Esophagus (tissue), 2 donors: ENCODE data around the gene RAB7A. TPM values are rescaled to one million over a fixed set of nuclear protein-coding genes. Genes with fewer than 3 reads are reported as not detected.
A peak's percentile ranks its signal among the peaks of the same experiment; 100 is the strongest.

Experiments used
- H3K27ac ChIP-seq, 2 donors: one replicate each; pipeline ENCODE4 v1.5.1; 2013; ENCODE audit warnings: low read depth in 2 of 2, mild to moderate bottlenecking in 2 of 2, inconsistent platforms in 1 of 2, low read length in 1 of 2, moderate library complexity in 1 of 2
- H3K27me3 ChIP-seq, 2 donors: one replicate each; pipeline ENCODE4 v1.6.1; 2013; ENCODE audit warnings: low read length in 2 of 2, control low read depth in 1 of 2, mild to moderate bottlenecking in 1 of 2; ENCODE audit not compliant: insufficient read depth in 2 of 2, control insufficient read depth in 1 of 2
- H3K36me3 ChIP-seq, 2 donors: one replicate each; pipeline ENCODE4 v1.6.1; 2013; ENCODE audit warnings: low read length in 1 of 2; ENCODE audit not compliant: control insufficient read depth in 2 of 2, insufficient read depth in 2 of 2
- H3K4me1 ChIP-seq, 2 donors: one replicate each; pipeline ENCODE4 v1.6.1; 2013; ENCODE audit warnings: low read length in 1 of 2; ENCODE audit not compliant: control insufficient read depth in 2 of 2, insufficient read depth in 2 of 2
- H3K4me3 ChIP-seq, 2 donors: one replicate each; pipeline ENCODE4 v1.5.1; 2013; ENCODE audit warnings: low read length in 2 of 2, mild to moderate bottlenecking in 2 of 2, low read depth in 1 of 2, moderate library complexity in 1 of 2
- H3K9me3 ChIP-seq, 2 donors: one replicate each; pipeline ENCODE4 v1.6.1; 2013; ENCODE audit warnings: mild to moderate bottlenecking in 2 of 2, low read depth in 1 of 2, low read length in 1 of 2, moderate library complexity in 1 of 2; ENCODE audit not compliant: control insufficient read depth in 2 of 2, insufficient read depth in 1 of 2
- WGBS, 2 donors: extraction: QIAGEN DNeasy Blood & Tissue Kit; methylation state at CpG; one replicate each; pipeline ENCODE4 v1.1.7; 2013; 5-methylcytosine and 5-hydroxymethylcytosine counted together
- polyA plus RNA-seq, 2 donors: library from polyadenylated mRNA; stranded (reverse); fragments of 200-250 nt; gene quantifications; one replicate each; pipeline ENCODE4 v1.2.3, GENCODE V29; 2013
- donor health status: healthy with polysubstance abuse.
- donor health status: Bipolar disorder and iron deficiency.

RAB7A gene
- polyA plus RNA-seq, result 100 to 1,000 TPM; 132 to 137 TPM

DNA sequence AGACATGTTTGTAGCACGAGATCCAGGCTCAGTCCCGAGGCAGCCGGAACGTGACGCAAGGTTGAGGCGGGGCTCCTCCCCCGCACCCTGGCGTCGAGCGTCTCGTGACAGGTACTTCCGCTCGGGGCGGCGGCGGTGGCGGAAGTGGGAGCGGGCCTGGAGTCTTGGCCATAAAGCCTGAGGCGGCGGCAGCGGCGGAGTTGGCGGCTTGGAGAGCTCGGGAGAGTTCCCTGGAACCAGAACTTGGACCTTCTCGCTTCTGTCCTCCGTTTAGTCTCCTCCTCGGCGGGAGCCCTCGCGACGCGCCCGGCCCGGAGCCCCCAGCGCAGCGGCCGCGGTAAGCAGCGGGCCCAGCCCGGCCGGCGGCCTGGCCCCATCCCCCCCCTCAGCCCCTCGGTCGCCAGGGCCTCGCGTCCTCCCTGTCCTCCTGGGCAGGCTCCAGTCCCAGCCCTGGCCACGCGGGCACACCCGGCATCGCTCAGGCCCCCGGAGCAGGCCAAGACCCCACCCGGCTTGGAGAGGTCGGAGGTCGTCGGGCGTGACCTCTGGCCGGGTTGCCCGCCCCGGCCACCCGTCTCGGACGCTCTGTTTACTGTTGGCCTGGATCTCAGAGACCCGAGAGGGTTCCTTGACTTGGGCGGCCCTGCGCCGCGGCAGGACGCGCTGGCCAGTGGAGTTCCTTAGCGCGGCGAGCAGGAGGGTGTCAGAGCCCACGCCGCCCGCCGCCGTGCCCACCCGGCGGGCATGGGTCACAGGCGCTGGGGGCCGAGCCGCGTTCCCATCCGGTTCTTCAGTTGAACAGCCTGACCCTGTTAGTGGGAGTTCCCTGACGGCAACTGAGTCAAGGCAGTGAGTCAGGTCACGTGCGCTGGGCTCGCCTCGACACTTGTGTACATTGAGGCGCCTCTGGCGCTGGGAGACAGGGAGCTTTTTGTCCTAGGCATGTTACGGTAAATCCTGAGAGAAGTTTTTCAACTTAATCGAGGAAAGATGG, at the start of gene RAB7A:
TSS of gene RAB7A (plus strand) at position 161 of the 994 bp plus-strand sequence. CDS start 69,185 bp downstream, outside the sequence.
- H3K4me1 ChIP-seq, result no peaks in the 10 kb centered on the region
- peak within 1 kb of the TSS; percentile 90 to 96 for H3K27ac ChIP-seq
- H3K27me3 ChIP-seq, result no peaks in the 10 kb centered on the region
- H3K9me3 ChIP-seq, result no peaks in the 10 kb centered on the region
- peak within 1 kb of the TSS; percentile 73 to 88 for H3K4me3 ChIP-seq
- no peaks in the 10 kb centered on the region for H3K36me3 ChIP-seq
- 0 to 1% methylated on average over 84 to 93 of the region's 93 CpGs for WGBS, 2 donors

DNA sequence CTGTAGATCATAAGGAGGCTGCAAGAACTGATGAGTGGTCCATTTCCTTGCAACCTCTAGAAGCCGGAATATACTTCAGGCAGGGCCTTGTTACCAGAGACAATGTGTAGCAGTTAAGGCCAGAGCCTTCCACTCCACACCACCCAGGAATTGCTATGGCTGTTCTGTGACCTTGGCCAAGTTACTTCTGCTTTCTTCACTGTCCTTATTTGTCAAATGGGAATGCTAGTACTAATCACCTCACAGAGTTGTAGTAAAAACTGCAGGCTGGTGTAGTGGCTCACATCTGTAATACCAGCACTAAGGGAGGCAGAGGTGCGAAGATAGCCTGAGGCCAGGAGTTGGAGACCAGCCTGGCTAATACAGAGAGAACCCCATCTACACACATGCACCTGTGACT, 46.6 kb upstream of the RAB7A start:
- Histone ChIP-seq H3K27ac (no peak overlapping the region), H3K4me1 (no peaks in the 10 kb centered on the region), H3K27me3 (no peaks in the 10 kb centered on the region), H3K36me3 (no peaks in the 10 kb centered on the region), H3K9me3 (no peaks in the 10 kb centered on the region), H3K4me3 (no peak overlapping the region)
- 97 to 98% methylated on average over 2 of the region's 2 CpGs for WGBS, 2 donors

DNA sequence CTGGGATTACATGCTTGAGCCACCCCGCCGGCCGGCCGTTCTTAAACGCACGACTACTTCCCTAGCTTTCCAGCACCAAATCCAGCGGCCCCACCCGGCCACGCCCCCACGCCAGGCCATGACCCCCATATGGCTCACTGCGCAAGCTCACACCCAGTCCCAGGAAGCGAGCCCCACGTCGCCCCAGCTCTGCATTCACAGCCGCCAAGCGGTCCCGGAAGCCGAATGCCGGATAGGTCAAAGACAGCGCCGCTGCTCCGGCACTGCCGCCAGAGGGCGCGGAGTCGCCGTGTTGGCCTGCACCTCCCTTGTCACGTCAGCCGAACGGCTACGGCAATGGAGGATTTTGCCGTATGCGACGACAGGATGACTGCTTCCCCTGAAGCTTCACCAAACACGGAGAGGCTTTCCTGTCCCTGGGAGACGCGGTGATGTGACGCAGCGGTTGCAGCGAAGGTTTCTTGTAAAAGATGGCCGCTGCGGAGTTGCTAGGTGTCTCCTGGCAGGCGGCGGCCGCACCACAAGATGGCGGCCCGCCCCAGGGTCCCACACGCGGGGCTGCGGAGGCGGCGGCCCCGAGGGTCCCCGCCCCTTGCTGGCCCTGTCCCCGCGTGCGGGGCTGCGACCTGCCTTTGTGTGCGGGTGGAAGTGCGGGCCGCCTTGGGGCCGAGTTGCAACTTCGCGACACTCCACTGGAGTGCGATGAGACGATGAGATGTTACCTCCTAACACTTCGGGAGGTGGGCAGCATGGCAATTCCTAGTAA, 45.2 kb upstream of the RAB7A start:
- H3K27me3 ChIP-seq, result no peaks in the 10 kb centered on the region
- peak overlapping the region; percentile 68 to 82 for H3K4me3 ChIP-seq
- H3K36me3 ChIP-seq, result no peaks in the 10 kb centered on the region
- 0% methylated on average over 66 to 67 of the region's 67 CpGs for WGBS, 2 donors
- H3K27ac ChIP-seq, result peak overlapping the region; percentile 97 to 99
- no peaks in the 10 kb centered on the region for H3K9me3 ChIP-seq
- H3K4me1 ChIP-seq, result no peaks in the 10 kb centered on the region

DNA sequence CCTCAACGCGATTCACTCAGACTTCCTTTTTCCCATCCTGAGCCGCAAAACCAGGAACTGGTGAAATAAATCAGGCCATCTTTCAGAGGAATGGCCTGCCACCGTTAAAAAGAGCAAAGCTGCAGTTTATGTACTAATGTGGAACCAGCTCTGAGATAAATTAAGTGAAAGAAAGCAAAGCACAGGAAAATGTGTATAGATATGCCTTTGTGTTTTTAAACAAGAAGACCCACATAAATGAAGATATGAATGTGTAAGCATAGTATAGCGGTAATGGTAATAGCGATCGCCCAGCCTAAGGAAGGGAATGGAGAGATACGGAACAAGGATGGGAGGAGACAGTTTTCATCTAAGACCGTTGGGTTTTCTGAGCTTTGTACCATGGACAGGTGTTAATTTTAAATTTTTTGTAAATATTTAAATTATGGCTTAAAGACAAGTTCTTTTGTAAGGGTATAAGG, 44.6 kb upstream of the RAB7A start:
- Histone ChIP-seq H3K27me3 (no peaks in the 10 kb centered on the region), H3K4me3 (peak overlapping the region; percentile 68 to 82), H3K36me3 (no peaks in the 10 kb centered on the region), H3K27ac (peak overlapping the region; percentile 97 to 99), H3K9me3 (no peaks in the 10 kb centered on the region), H3K4me1 (no peaks in the 10 kb centered on the region)
- 37 to 39% methylated on average over 9 of the region's 9 CpGs for WGBS, 2 donors

DNA sequence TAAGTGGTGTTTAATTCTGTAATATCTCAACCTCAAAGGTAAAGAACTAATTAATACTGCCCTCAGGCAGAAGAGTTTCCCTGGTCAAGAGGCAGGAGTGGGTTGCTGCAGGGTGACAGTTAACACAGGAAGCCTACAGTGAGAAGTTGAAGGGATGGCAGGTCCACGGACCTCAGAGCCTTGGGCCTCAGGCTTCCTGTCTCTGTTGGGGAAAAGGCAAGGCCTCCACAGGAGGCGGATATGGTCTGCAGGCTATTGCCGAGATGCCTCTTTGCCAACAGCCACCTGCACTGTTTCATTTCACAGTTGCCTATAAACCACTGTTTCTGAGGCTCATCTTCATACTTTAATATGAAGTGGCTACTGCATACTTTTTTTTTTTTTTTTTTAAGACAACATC, 42.0 kb upstream of the RAB7A start:
- 64 to 74% methylated on average over 3 of the region's 3 CpGs for WGBS, 2 donors
- H3K36me3 ChIP-seq, result no peaks in the 10 kb centered on the region

DNA sequence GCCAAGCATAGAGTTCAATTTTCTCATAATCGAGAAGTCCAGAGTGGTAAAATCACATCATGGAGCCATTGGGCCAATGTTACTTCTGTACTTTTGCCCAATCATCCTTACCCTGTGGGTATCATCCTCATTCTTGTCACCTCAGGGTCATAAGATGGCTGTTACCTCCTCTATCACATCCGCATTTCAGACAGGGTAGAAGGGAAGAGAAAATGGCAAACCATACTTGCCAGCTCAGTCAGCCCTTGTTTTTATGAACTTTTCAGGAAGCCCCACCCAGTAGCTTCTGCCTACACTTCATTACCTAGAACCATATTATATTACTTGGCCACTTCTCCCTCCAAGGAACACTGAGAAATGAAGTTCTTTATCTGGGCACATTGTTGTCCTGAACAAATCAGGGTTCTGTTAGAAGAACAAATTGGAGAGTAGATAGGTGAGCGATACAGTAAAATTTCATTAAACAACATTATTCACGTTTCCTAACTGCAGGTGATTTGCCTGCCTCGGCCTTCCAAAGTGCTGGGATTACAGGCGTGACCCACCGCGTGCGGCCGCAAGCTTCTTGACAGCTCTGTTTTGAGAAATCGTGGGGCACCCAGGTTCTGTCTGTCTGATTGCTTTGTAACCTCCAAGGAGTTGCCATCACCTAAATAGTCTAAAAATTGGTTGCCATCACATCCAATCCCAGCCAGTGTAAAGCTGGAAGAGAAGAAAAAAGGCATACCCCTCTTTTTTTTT, 40.8 kb upstream of the RAB7A start:
- WGBS, 2 donors, result 92% methylated on average over 11 of the region's 11 CpGs
- no peaks in the 10 kb centered on the region for H3K9me3 ChIP-seq
- no peaks in the 10 kb centered on the region for H3K4me1 ChIP-seq
- no peak overlapping the region for H3K4me3 ChIP-seq
- H3K27me3 ChIP-seq, result no peaks in the 10 kb centered on the region
- H3K36me3 ChIP-seq, result no peaks in the 10 kb centered on the region
- H3K27ac ChIP-seq, result no peak overlapping the region

More for the DNA sequence above, 42.0 kb upstream of the RAB7A start:
- H3K27ac ChIP-seq, result no peak overlapping the region
- no peaks in the 10 kb centered on the region for H3K27me3 ChIP-seq
- H3K9me3 ChIP-seq, result no peaks in the 10 kb centered on the region
- no peaks in the 10 kb centered on the region for H3K4me1 ChIP-seq
- no peak overlapping the region for H3K4me3 ChIP-seq

DNA sequence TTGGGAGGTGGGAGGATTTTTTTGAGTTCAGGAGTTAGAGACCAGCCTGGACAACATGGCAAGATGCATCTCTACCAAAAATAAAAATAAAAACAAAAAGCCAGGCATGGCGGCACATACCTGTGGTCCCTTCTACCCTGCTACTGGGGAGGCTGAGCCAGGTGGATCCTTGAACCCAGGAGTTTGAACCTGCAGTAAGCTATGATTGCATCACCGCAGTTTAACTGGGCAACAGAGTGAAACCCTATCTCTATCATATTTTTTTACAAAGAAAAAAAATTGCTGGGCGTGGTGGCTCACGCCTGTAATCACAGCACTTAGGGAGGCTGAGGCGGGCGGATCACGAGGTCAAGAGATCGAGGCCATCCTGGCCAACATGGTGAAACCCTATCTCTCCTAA, 39.5 kb upstream of the RAB7A start:
- Histone ChIP-seq H3K27ac (no peak overlapping the region), H3K4me3 (no peak overlapping the region), H3K4me1 (no peaks in the 10 kb centered on the region), H3K27me3 (no peaks in the 10 kb centered on the region), H3K36me3 (no peaks in the 10 kb centered on the region), H3K9me3 (no peaks in the 10 kb centered on the region)
- 92 to 96% methylated on average over 8 of the region's 8 CpGs for WGBS, 2 donors

DNA sequence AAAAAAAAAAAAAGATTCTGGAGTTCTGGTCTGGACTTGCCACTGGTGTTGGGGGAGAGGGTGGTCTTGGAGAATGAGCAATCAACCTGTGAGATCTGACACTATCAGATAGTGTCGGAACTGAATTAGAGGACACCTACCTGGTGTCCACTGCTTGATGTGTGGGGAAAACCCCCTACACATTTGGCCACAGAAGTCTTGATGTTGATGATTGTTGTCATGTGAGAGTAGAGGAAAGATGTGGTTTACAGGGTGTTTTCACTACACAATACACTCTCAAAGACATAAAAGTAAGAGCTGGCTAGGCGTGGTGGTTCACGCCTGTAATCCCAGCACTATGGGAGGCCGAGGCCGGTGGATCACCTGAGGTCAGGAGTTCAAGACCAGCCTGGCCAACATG, 36.9 kb upstream of the RAB7A start:
- no peak overlapping the region for H3K4me3 ChIP-seq
- no peaks in the 10 kb centered on the region for H3K4me1 ChIP-seq
- no peaks in the 10 kb centered on the region for H3K27me3 ChIP-seq
- 88% methylated on average over 5 of the region's 5 CpGs for WGBS, 2 donors
- H3K27ac ChIP-seq, result no peak overlapping the region
- no peaks in the 10 kb centered on the region for H3K36me3 ChIP-seq
- no peaks in the 10 kb centered on the region for H3K9me3 ChIP-seq

DNA sequence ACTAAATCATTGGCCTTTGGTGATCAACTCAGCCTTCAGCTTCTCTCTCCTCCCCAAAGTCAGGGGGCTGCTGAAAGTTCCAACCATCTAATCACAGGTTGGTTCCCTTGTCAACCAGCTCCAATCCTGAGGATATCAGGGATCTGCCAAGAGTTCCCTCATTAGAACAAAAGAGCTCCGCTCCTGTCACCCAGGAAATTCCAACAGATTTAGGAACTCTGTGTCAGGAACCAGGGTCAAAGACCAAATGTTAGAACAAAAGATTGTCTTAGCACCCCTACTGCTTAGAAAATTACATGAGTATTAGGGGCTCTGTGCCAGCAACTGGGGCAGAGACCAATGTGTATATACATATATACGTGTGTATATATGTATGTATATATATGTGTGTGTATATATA, 32.3 kb upstream of the RAB7A start:
- H3K36me3 ChIP-seq, result no peaks in the 10 kb centered on the region
- 1 to 48% methylated on average over 2 of the region's 2 CpGs for WGBS, 2 donors

More for the DNA sequence above, 32.3 kb upstream of the RAB7A start:
- Histone ChIP-seq H3K4me1 (no peaks in the 10 kb centered on the region), H3K27ac (no peak overlapping the region), H3K9me3 (no peaks in the 10 kb centered on the region), H3K4me3 (no peak overlapping the region), H3K27me3 (no peaks in the 10 kb centered on the region)
